Stimulated activated CD8-positive, alpha-beta memory T cell treated with anti-CD3 and anti-CD28 coated beads, Interleukin-4, amount 100 ng/mL, for 48 hours (primary cell): ENCODE measurements around the gene NCK2.
A peak's percentile ranks its signal among the peaks of the same experiment; 100 is the strongest.
"Not testable (repeated sequence)": the region's sequence is repeated elsewhere in the genome, so short reads cannot be mapped to it uniquely, and the experiment has no call there.

ENCODE experiments used
- DNase-seq: peaks from one replicate; pipeline ENCODE4 v3.0.0-alpha.2; 2020

Gene NCK2

GRCh38 chr2:105897694-105898093, 153.0 kb downstream of the NCK2 start:
- not testable (repeated sequence) for DNase-seq

- no peak for DNase-seq
These were observed 158.5 kb downstream of the NCK2 start for GRCh38 chr2:105903051-105903674.

- no peak for DNase-seq
These were observed 160.2 kb downstream of the NCK2 start for GRCh38 chr2:105904938-105905337.

- DNase-seq, result no peak
These were observed 161.8 kb downstream of the NCK2 start for GRCh38 chr2:105906481-105906880.

GRCh38 chr2:105907184-105907583, 162.5 kb downstream of the NCK2 start:
- DNase-seq, result no peak

- no peak for DNase-seq
These were observed 164.5 kb downstream of the NCK2 start for GRCh38 chr2:105909215-105909614.

- DNase-seq, result no peak
These were observed 166.0 kb downstream of the NCK2 start for GRCh38 chr2:105910497-105911238.

GRCh38 chr2:105911425-105911824, 166.7 kb downstream of the NCK2 start:
- no peak for DNase-seq

- no peak for DNase-seq
These were observed 167.4 kb downstream of the NCK2 start for GRCh38 chr2:105912081-105912480.

- no peak for DNase-seq
These were observed 170.4 kb downstream of the NCK2 start for GRCh38 chr2:105915005-105915558.

- no peak for DNase-seq
These were observed 172.5 kb downstream of the NCK2 start for GRCh38 chr2:105917226-105917625.

GRCh38 chr2:105917688-105918087, 173.0 kb downstream of the NCK2 start:
- no peak for DNase-seq

- DNase-seq, result peak; percentile 21
These were observed 174.6 kb downstream of the NCK2 start for GRCh38 chr2:105919191-105919811.

GRCh38 chr2:105919826-105920225, 175.1 kb downstream of the NCK2 start:
- peak; percentile 75 for DNase-seq

GRCh38 chr2:105924271-105924670, 179.6 kb downstream of the NCK2 start:
- no peak for DNase-seq

- DNase-seq, result no peak
These were observed 180.2 kb downstream of the NCK2 start for GRCh38 chr2:105924932-105925331.

GRCh38 chr2:105925390-105925789, 180.7 kb downstream of the NCK2 start:
- DNase-seq, result no peak

- peak; percentile 61 for DNase-seq
These were observed 182.4 kb downstream of the NCK2 start for GRCh38 chr2:105926960-105927678.

- DNase-seq, result no peak
These were observed 183.4 kb downstream of the NCK2 start for GRCh38 chr2:105928086-105928485.

GRCh38 chr2:105928563-105928962, 183.9 kb downstream of the NCK2 start:
- DNase-seq, result no peak

- peak; percentile 48 for DNase-seq
These were observed 184.8 kb downstream of the NCK2 start for GRCh38 chr2:105929516-105929915.

- no peak for DNase-seq
These were observed 187.9 kb downstream of the NCK2 start for GRCh38 chr2:105932582-105932981.

GRCh38 chr2:105933906-105934305, 189.2 kb downstream of the NCK2 start:
- no peak for DNase-seq
